ENCODE data around the gene ABCA1. TPM values are rescaled to one million over a fixed set of nuclear protein-coding genes. Genes with fewer than 3 reads are reported as not detected.

Gene ABCA1
- total and polyA plus RNA-seq, 5 donors from 2014 or later: 0.14 to 4.3 (median 0.41) TPM

DNA sequence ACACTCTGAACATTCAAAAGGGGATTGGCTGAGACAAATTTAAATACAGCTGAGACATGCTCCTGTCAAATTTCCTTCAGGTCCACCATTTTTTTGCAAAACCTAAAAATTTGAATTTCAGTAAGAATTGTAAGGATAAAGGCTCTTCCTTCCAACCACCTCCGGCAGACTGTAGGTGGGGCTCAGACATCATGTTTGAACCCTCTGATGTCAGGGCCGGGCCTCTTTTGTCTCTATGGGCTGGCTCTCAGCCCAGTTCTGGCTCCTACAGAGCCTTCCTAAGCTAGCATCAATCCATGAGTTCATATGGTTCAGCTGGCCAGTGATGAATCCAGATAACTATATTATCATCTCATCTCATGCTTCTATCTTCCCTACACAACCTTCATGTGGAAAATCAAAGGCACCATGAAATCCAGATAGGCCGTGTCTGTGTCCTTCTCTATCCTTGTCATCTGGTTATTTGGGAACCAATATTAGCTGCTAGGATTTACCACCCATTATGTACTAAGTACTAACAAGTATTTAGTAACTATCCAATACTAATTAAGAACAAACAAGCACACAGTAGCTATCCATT, 119.8 kb downstream of the ABCA1 start:
- H3K9me3 Mint-ChIP-seq: no peaks in the 10 kb centered on the region
- H3K36me3 ChIP-seq (ENCODE audit: control insufficient read depth, insufficient read depth, low read length): no peaks in the 10 kb centered on the region
- DNase-seq: no peak

DNA sequence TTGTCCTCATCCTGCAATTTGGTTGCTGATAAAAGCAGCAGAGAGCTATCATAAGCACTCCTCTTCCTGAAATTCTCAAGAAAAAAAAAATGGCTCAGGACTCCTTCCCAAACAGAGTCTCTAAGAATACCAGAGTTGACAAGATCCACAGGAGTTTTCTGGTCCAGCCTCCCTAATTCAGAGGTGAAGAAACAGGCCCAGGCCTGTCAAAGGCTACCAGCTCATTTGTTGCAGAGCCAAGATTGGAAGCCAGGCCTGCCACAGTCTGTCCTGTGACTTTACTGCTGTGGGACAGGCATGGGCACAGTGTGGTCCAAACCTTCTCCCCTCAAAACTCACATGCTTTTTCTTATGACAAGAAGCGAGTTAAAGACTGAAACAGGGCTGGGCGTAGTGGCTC, 122.5 kb downstream of the ABCA1 start:
- Mint-ChIP-seq H3K9me3 (no peaks in the 10 kb centered on the region), H3K27ac (no peak overlapping the region), H3K4me3 (no peak overlapping the region), H3K27me3 (no peaks in the 10 kb centered on the region), H3K36me3 (peaks cover 4% of the 10 kb centered on the region), H3K4me1 (no peaks in the 10 kb centered on the region)
- H3K9me3 ChIP-seq (ENCODE audit: control insufficient read depth in 2 of 2, low read length in 2 of 2): no peaks in the 10 kb centered on the region
- ATAC-seq (ENCODE audit: low read depth in 2 of 2) (no peak), DNase-seq (no peak)
- peaks cover 3% of the 10 kb centered on the region for H3K36me3 ChIP-seq (ENCODE audit: control insufficient read depth, insufficient read depth, low read length)
- H3K27me3 ChIP-seq (ENCODE audit: control insufficient read depth, insufficient read depth, low read length): no peaks in the 10 kb centered on the region
- H3K27ac ChIP-seq (ENCODE audit: insufficient read depth, low read length, poor library complexity, severe bottlenecking): no peak overlapping the region
- H3K4me3 ChIP-seq (ENCODE audit: low read depth, low read length): no peak overlapping the region
- no peaks in the 10 kb centered on the region for H3K4me1 ChIP-seq (ENCODE audit: control insufficient read depth, insufficient read depth, low read length, poor library complexity, severe bottlenecking)

More for the DNA sequence above, 119.8 kb downstream of the ABCA1 start:
- Histone ChIP-seq H3K27me3 (ENCODE audit: control insufficient read depth, insufficient read depth, low read length) (no peaks in the 10 kb centered on the region), H3K4me3 (ENCODE audit: low read depth, low read length) (no peak overlapping the region), H3K27ac (ENCODE audit: insufficient read depth, low read length, poor library complexity, severe bottlenecking) (no peak overlapping the region), H3K9me3 (ENCODE audit: control insufficient read depth in 2 of 2, low read length in 2 of 2) (no peaks in the 10 kb centered on the region), H3K4me1 (ENCODE audit: control insufficient read depth, insufficient read depth, low read length, poor library complexity, severe bottlenecking) (no peaks in the 10 kb centered on the region)
- H3K27me3 Mint-ChIP-seq: no peaks in the 10 kb centered on the region
- no peaks in the 10 kb centered on the region for H3K36me3 Mint-ChIP-seq
- ATAC-seq (ENCODE audit: low read depth in 2 of 2): no peak
- no peaks in the 10 kb centered on the region for H3K4me1 Mint-ChIP-seq
- peak overlapping the region in 1 of 3 donors; percentile 2 for H3K27ac Mint-ChIP-seq
- H3K4me3 Mint-ChIP-seq: no peak overlapping the region

DNA sequence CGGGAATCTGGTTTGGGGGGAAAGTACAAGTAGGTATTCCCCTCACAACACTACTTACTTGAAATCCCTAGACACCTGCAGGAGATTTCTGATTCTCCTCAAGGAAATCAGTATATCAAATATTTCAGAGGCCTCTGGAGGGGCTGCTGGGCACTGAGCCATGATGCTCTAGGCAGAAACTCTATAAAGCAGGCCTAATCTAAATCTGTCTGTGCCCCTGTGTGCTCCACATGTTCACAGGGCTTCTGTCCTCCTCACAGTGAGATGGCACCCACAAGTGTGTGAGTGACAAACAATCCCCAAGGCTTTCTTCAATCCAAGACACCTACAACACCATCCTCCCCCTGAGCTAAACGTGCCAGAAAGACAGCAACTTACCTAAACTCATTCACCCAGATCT, 125.0 kb downstream of the ABCA1 start:
- Mint-ChIP-seq H3K9me3 (no peaks in the 10 kb centered on the region), H3K27me3 (no peaks in the 10 kb centered on the region), H3K36me3 (peaks cover 4% of the 10 kb centered on the region), H3K4me3 (no peak overlapping the region), H3K27ac (peak overlapping the region in 1 of 3 donors; percentile 76), H3K4me1 (no peaks in the 10 kb centered on the region)
- H3K4me1 ChIP-seq (ENCODE audit: control insufficient read depth, insufficient read depth, low read length, poor library complexity, severe bottlenecking): no peaks in the 10 kb centered on the region
- H3K27ac ChIP-seq (ENCODE audit: insufficient read depth, low read length, poor library complexity, severe bottlenecking): no peak overlapping the region
- no peak for ATAC-seq (ENCODE audit: low read depth in 2 of 2)
- H3K27me3 ChIP-seq (ENCODE audit: control insufficient read depth, insufficient read depth, low read length): peaks cover 3% of the 10 kb centered on the region
- DNase-seq: no peak
- peaks cover 3% of the 10 kb centered on the region for H3K36me3 ChIP-seq (ENCODE audit: control insufficient read depth, insufficient read depth, low read length)
- H3K4me3 ChIP-seq (ENCODE audit: low read depth, low read length): no peak overlapping the region
- H3K9me3 ChIP-seq (ENCODE audit: control insufficient read depth in 2 of 2, low read length in 2 of 2): no peaks in the 10 kb centered on the region

DNA sequence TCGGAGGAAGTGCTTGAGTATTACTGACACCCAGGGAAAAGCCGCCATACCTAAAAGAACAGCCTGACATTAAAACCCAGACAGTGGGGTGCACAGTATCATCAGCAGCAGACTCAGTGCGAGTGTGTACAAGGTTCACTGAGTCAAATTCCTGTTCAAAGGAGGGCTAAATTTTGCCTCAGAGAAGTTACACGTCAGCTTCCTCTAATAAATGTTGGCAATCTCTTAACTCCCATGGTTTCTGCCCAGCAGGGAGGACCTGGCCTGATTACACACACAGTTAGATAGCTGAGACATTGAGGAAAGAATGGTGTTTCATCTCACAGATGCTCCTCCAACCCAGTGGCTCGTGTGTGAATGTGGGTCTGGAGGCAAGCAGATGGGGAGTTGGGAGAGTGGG, 125.8 kb downstream of the ABCA1 start:
- H3K27me3 ChIP-seq (ENCODE audit: control insufficient read depth, insufficient read depth, low read length): peaks cover 3% of the 10 kb centered on the region
- H3K27ac ChIP-seq (ENCODE audit: insufficient read depth, low read length, poor library complexity, severe bottlenecking): no peak overlapping the region
- H3K4me1 Mint-ChIP-seq: no peaks in the 10 kb centered on the region
- no peak overlapping the region for H3K4me3 Mint-ChIP-seq
- no peaks in the 10 kb centered on the region for H3K9me3 Mint-ChIP-seq
- H3K27me3 Mint-ChIP-seq: no peaks in the 10 kb centered on the region
- peaks cover 4% of the 10 kb centered on the region for H3K36me3 Mint-ChIP-seq
- H3K36me3 ChIP-seq (ENCODE audit: control insufficient read depth, insufficient read depth, low read length): peaks cover 3% of the 10 kb centered on the region
- no peak for ATAC-seq (ENCODE audit: low read depth in 2 of 2)
- H3K27ac Mint-ChIP-seq: no peak overlapping the region
- H3K4me1 ChIP-seq (ENCODE audit: control insufficient read depth, insufficient read depth, low read length, poor library complexity, severe bottlenecking): no peaks in the 10 kb centered on the region
- H3K4me3 ChIP-seq (ENCODE audit: low read depth, low read length): no peak overlapping the region
- no peaks in the 10 kb centered on the region for H3K9me3 ChIP-seq (ENCODE audit: control insufficient read depth in 2 of 2, low read length in 2 of 2)
- DNase-seq: no peak

DNA sequence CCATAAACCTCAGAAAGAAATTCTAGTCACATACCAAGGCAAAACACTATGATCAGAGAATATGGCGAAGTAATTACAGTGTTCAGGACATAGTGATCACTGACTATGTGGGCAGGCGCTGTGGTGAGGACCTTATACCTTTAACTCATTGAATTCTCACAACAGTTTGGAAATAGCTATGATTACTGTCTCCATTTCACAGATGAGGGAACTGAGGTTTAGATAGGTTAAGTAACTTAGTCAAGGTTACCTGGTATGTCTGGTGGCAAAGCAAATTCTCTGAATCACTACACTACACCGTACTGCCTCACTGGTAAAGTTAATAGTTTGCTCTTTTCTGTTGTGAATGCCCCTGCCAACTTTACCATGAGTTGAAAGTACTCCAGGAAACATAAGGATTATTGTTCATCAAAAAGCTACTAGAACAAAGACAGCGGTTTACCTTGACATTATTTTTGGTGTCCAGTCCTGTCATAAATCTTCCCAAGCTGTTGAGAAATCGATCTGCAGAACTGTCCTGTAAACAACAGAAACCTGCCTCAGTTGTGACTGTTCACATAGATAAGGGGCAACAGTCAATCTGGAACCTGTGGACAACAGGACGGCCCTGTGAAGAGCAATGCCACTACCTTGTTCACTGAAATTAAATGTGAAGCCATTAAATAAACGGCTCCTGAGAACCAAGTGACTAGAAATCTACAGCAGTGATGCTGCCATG, 127.7 kb downstream of the ABCA1 start:
- Mint-ChIP-seq H3K9me3 (no peaks in the 10 kb centered on the region), H3K4me3 (no peak overlapping the region), H3K27ac (no peak overlapping the region), H3K4me1 (no peaks in the 10 kb centered on the region), H3K36me3 (peaks cover 4% of the 10 kb centered on the region), H3K27me3 (no peaks in the 10 kb centered on the region)
- H3K4me3 ChIP-seq (ENCODE audit: low read depth, low read length): no peak overlapping the region
- H3K27ac ChIP-seq (ENCODE audit: insufficient read depth, low read length, poor library complexity, severe bottlenecking): no peak overlapping the region
- H3K9me3 ChIP-seq (ENCODE audit: control insufficient read depth in 2 of 2, low read length in 2 of 2): no peaks in the 10 kb centered on the region
- no peak for ATAC-seq (ENCODE audit: low read depth in 2 of 2)
- no peak for DNase-seq
- H3K4me1 ChIP-seq (ENCODE audit: control insufficient read depth, insufficient read depth, low read length, poor library complexity, severe bottlenecking): no peaks in the 10 kb centered on the region
- H3K27me3 ChIP-seq (ENCODE audit: control insufficient read depth, insufficient read depth, low read length): peaks cover 3% of the 10 kb centered on the region
- peaks cover 5% of the 10 kb centered on the region for H3K36me3 ChIP-seq (ENCODE audit: control insufficient read depth, insufficient read depth, low read length)

DNA sequence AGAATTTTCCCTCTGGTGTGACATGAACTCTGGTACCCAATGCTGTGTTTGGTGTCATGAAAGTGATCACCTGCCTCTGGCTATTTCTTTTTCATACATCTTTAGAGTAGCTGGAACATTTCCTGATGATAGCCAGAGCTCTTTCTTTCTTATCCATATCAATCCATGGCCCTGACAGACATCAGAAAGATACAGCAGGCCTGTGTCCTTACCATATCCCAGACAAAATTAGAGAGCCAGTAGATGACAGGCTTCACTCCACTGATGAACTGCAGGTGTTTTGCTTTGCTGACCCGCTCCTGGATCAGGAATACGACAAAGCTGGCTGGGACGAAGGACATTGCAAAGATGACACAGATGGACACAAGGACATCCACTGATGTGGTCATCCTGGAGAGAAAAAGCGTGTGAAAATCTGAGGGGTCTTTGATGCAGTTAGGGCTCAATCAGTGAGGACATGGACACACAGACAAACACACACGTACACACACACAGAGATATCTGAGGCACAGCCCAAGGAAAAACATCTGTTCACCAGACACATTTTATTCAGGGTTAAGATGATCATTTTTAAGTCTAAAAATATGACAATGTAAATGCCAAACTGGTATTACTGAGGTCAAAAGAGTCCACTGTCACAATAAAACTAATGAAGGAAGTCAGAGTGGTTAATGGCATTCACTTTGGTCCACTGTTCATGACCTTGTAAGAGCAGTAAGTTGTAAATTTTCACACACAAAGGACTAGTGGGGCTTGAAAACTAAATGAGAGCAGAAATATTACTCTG, 129.6 kb downstream of the ABCA1 start:
- DNase-seq (no peak), ATAC-seq (ENCODE audit: low read depth in 2 of 2) (no peak)
- Mint-ChIP-seq H3K9me3 (no peaks in the 10 kb centered on the region), H3K27ac (no peak overlapping the region), H3K27me3 (no peaks in the 10 kb centered on the region), H3K4me1 (no peaks in the 10 kb centered on the region), H3K36me3 (peaks cover 7% of the 10 kb centered on the region), H3K4me3 (no peak overlapping the region)
- H3K36me3 ChIP-seq (ENCODE audit: control insufficient read depth, insufficient read depth, low read length): peaks cover 5% of the 10 kb centered on the region
- no peak overlapping the region for H3K27ac ChIP-seq (ENCODE audit: insufficient read depth, low read length, poor library complexity, severe bottlenecking)
- H3K27me3 ChIP-seq (ENCODE audit: control insufficient read depth, insufficient read depth, low read length): peaks cover 3% of the 10 kb centered on the region
- no peak overlapping the region for H3K4me3 ChIP-seq (ENCODE audit: low read depth, low read length)
- H3K4me1 ChIP-seq (ENCODE audit: control insufficient read depth, insufficient read depth, low read length, poor library complexity, severe bottlenecking): no peaks in the 10 kb centered on the region
- H3K9me3 ChIP-seq (ENCODE audit: control insufficient read depth in 2 of 2, low read length in 2 of 2): no peaks in the 10 kb centered on the region

DNA sequence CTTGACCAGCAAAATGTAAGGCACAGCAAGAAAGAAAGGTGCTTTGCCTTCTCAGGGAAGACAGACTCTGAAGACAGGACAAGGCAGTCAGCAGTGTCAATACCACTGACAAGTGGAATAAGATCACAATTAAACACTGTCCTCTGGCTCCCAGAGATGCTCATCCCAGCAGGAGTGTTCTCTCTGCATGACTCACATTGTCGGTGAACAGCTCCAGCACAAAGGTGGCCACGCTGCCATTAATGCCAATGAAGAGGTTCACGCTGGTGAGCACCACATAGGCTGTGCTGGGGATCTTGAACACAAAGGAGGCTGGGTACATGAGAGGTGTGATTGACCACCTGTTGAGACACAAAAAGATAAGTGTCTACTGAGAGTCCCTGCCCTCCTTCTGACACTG, 132.1 kb downstream of the ABCA1 start:
- Histone ChIP-seq H3K27me3 (ENCODE audit: control insufficient read depth, insufficient read depth, low read length) (peaks cover 3% of the 10 kb centered on the region), H3K36me3 (ENCODE audit: control insufficient read depth, insufficient read depth, low read length) (peaks cover 5% of the 10 kb centered on the region), H3K27ac (ENCODE audit: insufficient read depth, low read length, poor library complexity, severe bottlenecking) (no peak overlapping the region), H3K4me1 (ENCODE audit: control insufficient read depth, insufficient read depth, low read length, poor library complexity, severe bottlenecking) (no peaks in the 10 kb centered on the region), H3K4me3 (ENCODE audit: low read depth, low read length) (no peak overlapping the region), H3K9me3 (ENCODE audit: control insufficient read depth in 2 of 2, low read length in 2 of 2) (no peaks in the 10 kb centered on the region)
- ATAC-seq (ENCODE audit: low read depth in 2 of 2) (no peak), DNase-seq (no peak)
- H3K4me1 Mint-ChIP-seq: no peaks in the 10 kb centered on the region
- H3K4me3 Mint-ChIP-seq: no peak overlapping the region
- no peaks in the 10 kb centered on the region for H3K9me3 Mint-ChIP-seq
- no peaks in the 10 kb centered on the region for H3K27me3 Mint-ChIP-seq
- H3K27ac Mint-ChIP-seq: no peak overlapping the region
- peaks cover 4% of the 10 kb centered on the region for H3K36me3 Mint-ChIP-seq

All from CD4-positive, CD25-positive, alpha-beta regulatory T cell (primary cell).